Fibroblast of mammary gland (primary cell): ENCODE measurements around the gene PLEKHF1.
"Not testable (repeated sequence)": the region's sequence is repeated elsewhere in the genome, so short reads cannot be mapped to it uniquely, and the experiment has no call there.

Experiments used
- DNase-seq: peaks from one replicate; pipeline ENCODE4 v3.0.0-alpha.2; 2010; ENCODE audit warnings: low read depth
- H3K4me3 ChIP-seq: 2 replicates; pipeline ENCODE4 v1.5.1; 2011; ENCODE audit warnings: low read depth, mild to moderate bottlenecking, low read length, moderate library complexity; ENCODE audit not compliant: control insufficient read depth
- TF ChIP-seq, protein P1 (sequence below): conservative IDR thresholded peaks from 2 replicates; pipeline ENCODE4 v1.5.1; 2011; ENCODE audit warnings: low read depth, low read length, inconsistent platforms; ENCODE audit not compliant: control insufficient read depth, insufficient read depth

Gene PLEKHF1

DNA sequence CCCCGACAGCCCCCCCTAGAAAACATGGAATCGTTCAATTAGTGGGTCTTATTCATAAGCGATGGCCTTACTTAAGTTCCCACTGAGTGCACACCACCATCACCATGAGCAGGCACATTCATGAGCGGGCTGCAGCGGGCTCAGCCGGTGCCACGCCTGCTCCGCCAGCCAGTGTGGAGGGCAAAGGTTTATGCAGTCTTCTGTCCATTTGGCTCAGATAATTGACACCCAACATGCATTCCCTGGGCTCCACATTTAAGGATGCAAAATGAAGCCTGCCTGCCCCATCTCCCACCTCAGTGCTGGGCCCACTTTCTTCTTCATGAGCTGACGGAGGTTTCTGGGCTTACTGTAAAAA lies 37.7 kb downstream of the PLEKHF1 start:
- TF ChIP-seq, protein P1, sequence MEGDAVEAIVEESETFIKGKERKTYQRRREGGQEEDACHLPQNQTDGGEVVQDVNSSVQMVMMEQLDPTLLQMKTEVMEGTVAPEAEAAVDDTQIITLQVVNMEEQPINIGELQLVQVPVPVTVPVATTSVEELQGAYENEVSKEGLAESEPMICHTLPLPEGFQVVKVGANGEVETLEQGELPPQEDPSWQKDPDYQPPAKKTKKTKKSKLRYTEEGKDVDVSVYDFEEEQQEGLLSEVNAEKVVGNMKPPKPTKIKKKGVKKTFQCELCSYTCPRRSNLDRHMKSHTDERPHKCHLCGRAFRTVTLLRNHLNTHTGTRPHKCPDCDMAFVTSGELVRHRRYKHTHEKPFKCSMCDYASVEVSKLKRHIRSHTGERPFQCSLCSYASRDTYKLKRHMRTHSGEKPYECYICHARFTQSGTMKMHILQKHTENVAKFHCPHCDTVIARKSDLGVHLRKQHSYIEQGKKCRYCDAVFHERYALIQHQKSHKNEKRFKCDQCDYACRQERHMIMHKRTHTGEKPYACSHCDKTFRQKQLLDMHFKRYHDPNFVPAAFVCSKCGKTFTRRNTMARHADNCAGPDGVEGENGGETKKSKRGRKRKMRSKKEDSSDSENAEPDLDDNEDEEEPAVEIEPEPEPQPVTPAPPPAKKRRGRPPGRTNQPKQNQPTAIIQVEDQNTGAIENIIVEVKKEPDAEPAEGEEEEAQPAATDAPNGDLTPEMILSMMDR = no peak
- H3K4me3 ChIP-seq = no peak overlapping the region
- DNase-seq = no peak

DNA sequence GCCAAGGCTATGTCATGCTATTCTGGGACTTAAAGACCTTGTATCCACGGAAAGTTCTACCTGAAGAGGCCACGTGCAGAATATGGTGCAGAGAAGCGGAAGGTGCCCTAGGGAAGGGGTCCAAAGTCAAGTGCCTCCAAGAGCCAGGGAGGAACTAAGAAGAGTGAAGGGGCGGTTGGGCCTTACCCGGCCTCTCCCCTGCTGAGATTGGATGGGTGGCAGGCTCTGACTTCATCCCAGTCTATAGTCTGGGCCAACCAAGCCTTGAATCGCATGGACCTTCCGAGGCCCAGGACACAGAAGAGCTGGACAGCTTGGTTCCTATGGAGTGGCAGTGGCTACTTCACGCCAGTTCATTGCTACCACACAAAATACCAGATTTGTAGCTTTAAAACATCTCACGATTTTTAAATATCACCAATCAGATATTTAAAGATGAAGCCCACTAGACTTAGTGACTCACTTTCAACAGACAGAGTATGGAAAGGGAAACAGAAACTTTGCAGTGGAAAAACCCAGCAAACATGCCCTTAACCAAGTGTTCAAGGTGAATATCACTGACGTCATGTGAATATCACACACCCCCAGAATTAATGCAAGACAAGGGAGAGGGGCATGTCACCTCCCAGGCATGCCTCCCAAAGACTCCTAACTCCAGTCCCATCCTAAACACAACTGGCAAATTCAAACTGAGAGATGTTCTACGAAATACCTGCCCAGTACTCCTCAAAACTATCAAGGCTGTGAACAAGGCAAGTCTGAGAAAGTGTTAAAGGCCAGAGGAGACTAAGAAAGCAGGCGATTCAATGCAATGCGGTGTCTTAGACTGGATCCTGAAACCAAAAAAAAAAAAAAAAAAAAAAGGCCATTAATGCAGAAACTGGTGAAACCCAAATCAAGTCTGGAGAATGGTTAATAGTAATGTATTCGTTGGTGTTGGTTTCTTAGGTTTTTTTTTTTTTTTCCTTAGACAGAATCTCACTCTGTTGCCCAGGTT lies 39.6 kb downstream of the PLEKHF1 start:
- no peak for DNase-seq
- H3K4me3 ChIP-seq = no peak overlapping the region
- TF ChIP-seq, protein P1 = no peak

DNA sequence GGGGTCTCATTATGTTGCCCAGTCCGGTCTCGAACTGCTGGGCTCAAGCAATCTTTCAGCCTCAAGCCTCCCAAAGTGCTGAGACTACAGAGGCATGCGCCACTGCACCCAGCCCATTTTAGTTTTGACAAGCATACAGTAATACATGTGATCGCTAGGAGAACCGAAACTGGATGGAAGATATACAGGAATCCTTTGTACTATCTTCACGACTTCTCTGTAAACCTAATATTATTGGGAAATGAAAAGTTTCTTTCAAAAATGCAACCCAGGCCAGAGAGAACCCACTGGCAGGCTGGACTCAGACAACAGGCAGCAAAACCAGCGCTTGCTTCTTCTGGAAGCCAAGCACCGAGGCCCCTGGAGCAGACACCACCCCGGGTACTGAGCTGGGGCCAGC lies 40.4 kb downstream of the PLEKHF1 start:
- H3K4me3 ChIP-seq = no peak overlapping the region
- no peak for DNase-seq
- TF ChIP-seq, protein P1 = no peak

DNA sequence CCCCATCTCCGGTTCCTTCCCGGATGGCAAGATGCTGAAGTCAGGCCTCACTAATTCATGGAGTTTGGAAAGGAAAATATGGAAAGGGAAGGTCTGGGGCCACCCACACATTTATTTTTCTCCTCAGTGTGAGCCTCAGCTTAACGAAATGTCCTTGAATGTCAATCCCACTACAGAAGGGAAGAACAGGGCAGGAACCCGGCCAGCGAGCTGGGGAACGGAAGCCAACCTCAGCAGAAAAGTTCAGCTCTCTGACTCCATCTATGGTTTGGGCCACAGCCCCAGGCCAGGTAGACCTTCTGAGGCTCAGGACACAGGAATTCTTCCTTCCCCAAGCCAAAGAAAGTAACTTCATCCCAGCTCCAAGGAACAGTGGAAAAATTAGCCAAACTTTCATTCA lies 41.4 kb downstream of the PLEKHF1 start:
- DNase-seq = no peak
- TF ChIP-seq, protein P1 = no peak
- no peak overlapping the region for H3K4me3 ChIP-seq

DNA sequence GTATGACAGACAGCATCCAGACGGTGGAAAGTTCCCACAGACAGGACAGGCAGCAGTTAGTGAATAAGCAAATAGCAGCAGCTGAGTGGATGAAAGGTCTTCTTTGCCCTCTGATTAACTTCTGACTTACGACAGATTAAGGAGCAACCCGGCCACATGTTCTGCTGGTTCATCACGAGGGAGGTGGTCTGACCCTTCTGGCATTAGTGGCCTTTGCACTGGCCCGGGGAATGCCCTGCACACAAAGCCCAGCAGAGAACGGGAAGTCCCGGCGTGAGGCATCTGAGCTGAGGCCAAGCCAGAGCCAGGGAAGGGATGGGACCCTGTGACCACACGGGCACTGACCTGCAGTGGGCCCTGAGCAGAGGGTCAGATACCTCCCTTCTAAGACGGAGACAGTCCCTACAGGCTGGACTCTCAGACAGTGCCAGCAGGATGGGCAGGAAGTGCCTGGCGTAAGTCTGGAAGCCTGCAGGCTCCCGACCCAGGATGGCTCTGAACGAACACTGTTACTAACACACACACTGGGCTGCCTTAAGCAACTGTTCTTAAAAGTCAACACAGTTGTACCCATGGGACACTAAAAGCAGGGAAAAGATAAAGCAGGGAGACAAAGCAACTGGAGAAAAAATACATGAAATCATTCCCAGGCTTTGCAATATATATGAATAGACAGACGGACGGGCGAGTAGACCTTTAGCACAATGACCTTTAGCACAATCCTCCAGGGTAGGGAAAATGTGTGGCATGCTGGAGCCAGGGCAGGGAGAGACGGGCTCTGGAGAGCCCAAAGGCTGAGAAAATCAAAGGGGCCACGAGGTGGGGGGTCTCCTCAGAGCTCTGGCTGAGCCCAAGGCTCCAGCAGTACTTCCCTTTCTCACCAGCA lies 43.5 kb downstream of the PLEKHF1 start:
- TF ChIP-seq, protein P1 = no peak
- H3K4me3 ChIP-seq = no peak overlapping the region
- DNase-seq = peak; percentile 64

DNA sequence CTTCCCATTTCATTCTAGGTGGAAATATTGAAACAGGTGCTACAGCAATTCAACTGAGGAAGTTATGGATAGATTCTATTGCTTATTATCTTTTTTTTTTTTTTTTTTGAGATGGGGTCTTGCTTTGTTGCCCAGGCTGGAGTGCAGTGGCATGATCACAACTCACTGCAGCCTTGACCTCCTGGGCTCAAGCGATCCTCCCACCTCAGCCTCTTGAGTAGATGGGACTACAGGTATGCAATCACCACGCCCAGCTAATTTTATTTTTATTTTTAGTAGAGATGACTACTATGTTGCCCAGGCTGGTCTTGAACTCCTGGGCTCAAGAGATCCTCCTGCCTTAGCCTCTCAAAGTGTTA lies 44.2 kb downstream of the PLEKHF1 start:
- not testable (repeated sequence) for DNase-seq, H3K4me3 ChIP-seq

DNA sequence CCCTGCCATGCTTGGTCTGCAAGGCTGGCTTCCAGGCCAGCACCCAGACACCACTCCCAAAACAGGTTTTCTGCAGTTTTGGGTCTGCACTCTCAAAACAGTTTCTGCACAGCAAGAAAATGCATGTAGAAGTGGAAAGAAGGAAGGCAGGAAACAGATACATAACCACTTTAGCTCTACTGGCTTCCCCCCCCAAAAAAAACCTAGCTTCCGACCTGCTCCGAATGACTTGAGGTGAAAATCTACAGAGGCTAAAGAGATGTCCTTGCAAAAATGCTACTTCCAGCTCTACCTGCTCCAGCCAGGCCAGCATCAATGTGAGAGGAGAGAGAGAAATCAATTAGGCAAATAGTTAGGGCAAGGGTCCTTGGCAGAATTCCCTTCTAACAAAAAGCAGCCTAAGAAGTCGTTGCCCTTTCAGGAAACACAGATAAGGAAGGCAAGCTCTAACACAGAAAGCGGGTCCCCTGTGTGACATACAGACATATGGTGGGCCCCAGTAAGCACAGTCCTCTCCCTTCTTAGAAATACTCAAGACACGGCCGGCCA lies 46.4 kb downstream of the PLEKHF1 start:
- no peak overlapping the region for H3K4me3 ChIP-seq
- DNase-seq = no peak
- TF ChIP-seq, protein P1 = no peak
